ENCODE results near the gene GRIA4.

DNA sequence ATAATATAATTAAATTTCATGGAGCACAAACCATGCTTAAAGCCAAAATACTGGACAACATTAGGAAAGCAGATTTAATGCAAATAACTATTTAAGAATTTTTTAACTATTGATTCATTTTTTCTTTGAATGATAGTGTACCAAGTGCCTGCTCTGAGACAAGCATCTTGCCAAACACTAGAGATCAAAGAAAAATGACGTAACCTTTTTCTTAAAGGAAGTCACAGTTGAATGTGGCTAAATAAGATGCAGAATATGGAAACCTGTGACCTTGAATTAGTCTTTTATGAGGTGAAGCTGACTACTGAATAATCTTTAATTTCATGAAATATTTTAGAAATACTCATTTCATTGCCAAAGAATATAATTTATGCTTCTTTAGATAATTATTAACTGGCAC lies 308.2 kb downstream of the GRIA4 start:
- TF ChIP-seq CTCF (IDR thresholded peaks at IDR 0.05; ENCODE audit: insufficient read depth, low read length, poor library complexity, severe bottlenecking) (no peak), EZH2phosphoT487 (conservative IDR thresholded peaks at IDR 0.05; ENCODE audit: low read length) (no peak)
